Kidney (tissue), 14 donors: Measurements from ENCODE around the gene SUGCT. TPM values are rescaled to one million over a fixed set of nuclear protein-coding genes. Genes with fewer than 3 reads are reported as not detected.

ENCODE experiments used
- DNase-seq, 5 donors: peaks; one replicate each; pipeline ENCODE4 v3.0.0-alpha.2; 2013 to 2020
- FAIRE-seq: peaks from 2 replicates; lab custom pipeline; 2012; peaks lifted over from hg19 to GRCh38; lab: Jason Lieb, UNC
- H3K27ac ChIP-seq, 2 donors: one replicate each; pipeline ENCODE4 v1.7.0; 2013; ENCODE audit warnings: low read depth in 2 of 2, low read length in 2 of 2, inconsistent platforms in 1 of 2
- H3K27me3 ChIP-seq: one replicate; pipeline ENCODE4 v1.7.1; 2013; ENCODE audit warnings: low read length, inconsistent platforms; ENCODE audit not compliant: control insufficient read depth, insufficient read depth
- H3K36me3 ChIP-seq, 3 donors: one replicate each; pipeline versions ENCODE4 v1.7.0 to v1.7.1; 2013; ENCODE audit warnings: low read length in 3 of 3, control low read depth in 1 of 3, inconsistent platforms in 1 of 3; ENCODE audit not compliant: insufficient read depth in 3 of 3, control insufficient read depth in 2 of 3
- H3K4me1 ChIP-seq, 3 donors: one replicate each; pipeline versions ENCODE4 v1.7.0 to v1.7.1; 2013; ENCODE audit warnings: low read length in 3 of 3, inconsistent platforms in 1 of 3, low read depth in 1 of 3; ENCODE audit not compliant: control insufficient read depth in 2 of 3, insufficient read depth in 2 of 3
- H3K4me3 ChIP-seq, 3 donors: one replicate each; pipeline versions ENCODE4 v1.7.0 to v1.8.1; 2013; ENCODE audit warnings: low read length in 3 of 3, control low read depth in 1 of 3, inconsistent platforms in 1 of 3
- H3K9ac ChIP-seq, 3 donors: one replicate each; pipeline versions ENCODE4 v1.7.0 to v1.7.1; 2013; ENCODE audit warnings: low read length in 3 of 3, control low read depth in 1 of 3, inconsistent platforms in 1 of 3
- H3K9me3 ChIP-seq, 3 donors: one replicate each; pipeline versions ENCODE4 v1.7.0 to v1.7.1; 2013; ENCODE audit warnings: low read length in 3 of 3, control low read depth in 1 of 3, inconsistent platforms in 1 of 3; ENCODE audit not compliant: control insufficient read depth in 2 of 3, insufficient read depth in 1 of 3
- intact Hi-C: fragments of 100-400 bp; cut with DNase I; formaldehyde crosslinking; loops from one replicate; pipeline ENCODE4 v1.11.1; 2022
- polyA plus RNA-seq: library from polyadenylated mRNA; stranded (reverse); fragments of 350-450 nt; fragmentation: Illumina TruSeq; extraction: RNeasy Lipid Tissue Mini Kit (QIAGEN cat#74804); gene quantifications from one replicate; pipeline ENCODE4 v1.2.3, GENCODE V29; 2014; ENCODE audit warnings: low read depth, low replicate concordance; ENCODE audit not compliant: insufficient read depth
- total RNA-seq: library from RNA; stranded (reverse); fragmentation: NEBNext Ultra II Directional; extraction: Animal tissue kit (Norgen Biotek cat#: 25700); gene quantifications from one replicate; pipeline ENCODE4 v1.2.1, GENCODE V29; 2021
- TF ChIP-seq, protein P1 (sequence below): IDR thresholded peaks from 3 replicates; pipeline ENCODE4 v1.5.1; 2012; ENCODE audit warnings: mild to moderate bottlenecking, moderate library complexity, borderline replicate concordance; ENCODE audit not compliant: insufficient read depth; ENCODE audit errors: extremely low read depth
- donor health status: control.
- donor health status: control.
- donor health status: control.
- donor health status: control.
- donor health status: control.
- donor health status: DM: yes; HTN: yes; CAD: no.
- donor health status: Normal renal cell carcinoma (clear cell type).

The SUGCT gene
- total and polyA plus RNA-seq, 2 donors from 2014 or later = 7.6 to 45.1 TPM

GRCh38 chr7:40682696-40683095 is 547.9 kb downstream of the SUGCT start:
- FAIRE-seq = no peak
- TF ChIP-seq, protein P1, sequence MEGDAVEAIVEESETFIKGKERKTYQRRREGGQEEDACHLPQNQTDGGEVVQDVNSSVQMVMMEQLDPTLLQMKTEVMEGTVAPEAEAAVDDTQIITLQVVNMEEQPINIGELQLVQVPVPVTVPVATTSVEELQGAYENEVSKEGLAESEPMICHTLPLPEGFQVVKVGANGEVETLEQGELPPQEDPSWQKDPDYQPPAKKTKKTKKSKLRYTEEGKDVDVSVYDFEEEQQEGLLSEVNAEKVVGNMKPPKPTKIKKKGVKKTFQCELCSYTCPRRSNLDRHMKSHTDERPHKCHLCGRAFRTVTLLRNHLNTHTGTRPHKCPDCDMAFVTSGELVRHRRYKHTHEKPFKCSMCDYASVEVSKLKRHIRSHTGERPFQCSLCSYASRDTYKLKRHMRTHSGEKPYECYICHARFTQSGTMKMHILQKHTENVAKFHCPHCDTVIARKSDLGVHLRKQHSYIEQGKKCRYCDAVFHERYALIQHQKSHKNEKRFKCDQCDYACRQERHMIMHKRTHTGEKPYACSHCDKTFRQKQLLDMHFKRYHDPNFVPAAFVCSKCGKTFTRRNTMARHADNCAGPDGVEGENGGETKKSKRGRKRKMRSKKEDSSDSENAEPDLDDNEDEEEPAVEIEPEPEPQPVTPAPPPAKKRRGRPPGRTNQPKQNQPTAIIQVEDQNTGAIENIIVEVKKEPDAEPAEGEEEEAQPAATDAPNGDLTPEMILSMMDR = no peak
- H3K4me3 ChIP-seq = no peak overlapping the region
- H3K9me3 ChIP-seq = no peaks in the 10 kb centered on the region
- H3K27me3 ChIP-seq = no peaks in the 10 kb centered on the region
- no peaks in the 10 kb centered on the region for H3K36me3 ChIP-seq
- intact Hi-C loops = no loop called here
- DNase-seq = no peak
- no peak overlapping the region for H3K27ac ChIP-seq
- no peaks in the 10 kb centered on the region for H3K4me1 ChIP-seq
- H3K9ac ChIP-seq = no peak overlapping the region

DNA sequence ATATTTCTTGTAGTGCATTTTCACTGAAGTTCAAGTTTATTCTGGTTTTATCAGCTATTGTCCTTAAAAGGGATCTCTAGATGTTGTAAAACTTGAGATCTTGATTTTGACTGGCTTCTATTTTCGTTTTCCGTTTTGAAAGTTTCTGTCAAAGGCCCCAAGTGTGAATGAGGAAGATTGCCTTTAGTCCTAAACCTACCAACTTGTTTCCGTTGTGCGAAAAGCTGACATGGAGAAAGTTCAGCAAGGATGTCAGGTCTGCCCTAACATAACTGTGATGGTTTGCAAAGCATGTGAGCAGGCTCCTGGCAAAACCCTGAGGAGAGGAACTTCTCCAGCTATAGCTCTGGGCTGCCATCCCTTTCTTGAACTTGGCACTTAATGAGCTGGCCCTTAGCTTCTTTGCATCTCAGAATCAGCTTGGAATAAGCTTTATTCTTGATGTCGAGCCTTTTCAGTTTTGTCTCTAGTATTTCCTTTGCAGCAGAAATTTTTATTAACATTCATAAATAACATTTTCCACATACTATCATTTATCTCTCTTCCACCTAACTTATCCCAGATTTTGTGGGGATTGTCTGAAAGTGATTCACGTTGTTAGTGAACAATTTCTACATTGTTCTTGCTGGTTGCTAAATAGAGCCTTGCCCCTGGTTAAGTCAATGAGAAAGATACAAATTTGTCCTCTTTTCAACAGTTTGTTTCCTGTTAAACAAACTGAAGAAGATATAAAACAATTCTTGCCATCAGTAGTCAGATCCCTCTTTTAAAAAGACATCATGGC is 559.4 kb downstream of the SUGCT start:
- H3K27me3 ChIP-seq = no peaks in the 10 kb centered on the region
- no peak overlapping the region for H3K9ac ChIP-seq
- H3K4me1 ChIP-seq = no peaks in the 10 kb centered on the region
- H3K36me3 ChIP-seq = no peaks in the 10 kb centered on the region
- DNase-seq (no peak), FAIRE-seq (no peak)
- no peak overlapping the region for H3K4me3 ChIP-seq
- H3K27ac ChIP-seq = no peak overlapping the region
- TF ChIP-seq, protein P1 = no peak
- H3K9me3 ChIP-seq = no peaks in the 10 kb centered on the region
- intact Hi-C loops = no loop called here

- Histone ChIP-seq H3K9me3 (no peaks in the 10 kb centered on the region), H3K9ac (no peak overlapping the region), H3K27me3 (no peaks in the 10 kb centered on the region), H3K27ac (no peak overlapping the region), H3K36me3 (no peaks in the 10 kb centered on the region), H3K4me1 (no peaks in the 10 kb centered on the region), H3K4me3 (no peak overlapping the region)
- TF ChIP-seq, protein P1 = no peak
- intact Hi-C loops = no loop called here
- FAIRE-seq (no peak), DNase-seq (no peak)
These were observed 560.2 kb downstream of the SUGCT start for GRCh38 chr7:40694991-40695390.
